Right atrium auricular region (tissue), 2 donors: ENCODE results near the gene LRRC4B. TPM values are rescaled to one million over a fixed set of nuclear protein-coding genes. Genes with fewer than 3 reads are reported as not detected.

ENCODE experiments used
- DNase-seq: peaks from one replicate; pipeline ENCODE4 v3.0.0-alpha.2; 2019; ENCODE audit warnings: low spot score
- H3K27ac ChIP-seq, 2 donors: fragments of 200-600 bp; sonication (generic); 1 replicate in 1 of 2; 2 replicates in 1 of 2; pipeline ENCODE4 v1.5.1; 2016 to 2019
- H3K27me3 ChIP-seq, 2 donors: fragments of 200-600 bp; sonication (generic); one replicate each; pipeline versions ENCODE4 v1.5.1 to v1.6.0; 2017 to 2019
- H3K36me3 ChIP-seq: fragments of 200-600 bp; sonication (generic); one replicate; pipeline ENCODE4 v1.5.1; 2016
- H3K4me1 ChIP-seq, 2 donors: fragments of 200-600 bp; sonication (generic); one replicate each; pipeline versions ENCODE4 v1.5.1 to v1.6.0; 2017 to 2019
- H3K4me3 ChIP-seq, 2 donors: fragments of 200-600 bp; sonication (generic); 1 replicate in 1 of 2; 2 replicates in 1 of 2; pipeline ENCODE4 v1.5.1; 2017 to 2019; ENCODE audit warnings: mild to moderate bottlenecking in 1 of 2, moderate library complexity in 1 of 2
- H3K9me3 ChIP-seq, 2 donors: fragments of 200-600 bp; sonication (generic); one replicate each; pipeline ENCODE4 v1.5.1; 2019
- total RNA-seq, 2 donors: library from RNA; depleted of rRNA; stranded (reverse); fragments of >200 nt; gene quantifications; one replicate each; pipeline ENCODE4 v1.1.0, GENCODE V29; 2016
- TF ChIP-seq, protein P1 (sequence below), 2 donors: fragments of 200-600 bp; sonication (generic); IDR thresholded peaks; one replicate each; pipeline ENCODE4 v1.5.1; 2019; ENCODE audit warnings: antibody characterized with exemption in 2 of 2

LRRC4B gene
- total RNA-seq, 2 donors from 2014 or later, result 1.6 to 2.0 TPM

DNA sequence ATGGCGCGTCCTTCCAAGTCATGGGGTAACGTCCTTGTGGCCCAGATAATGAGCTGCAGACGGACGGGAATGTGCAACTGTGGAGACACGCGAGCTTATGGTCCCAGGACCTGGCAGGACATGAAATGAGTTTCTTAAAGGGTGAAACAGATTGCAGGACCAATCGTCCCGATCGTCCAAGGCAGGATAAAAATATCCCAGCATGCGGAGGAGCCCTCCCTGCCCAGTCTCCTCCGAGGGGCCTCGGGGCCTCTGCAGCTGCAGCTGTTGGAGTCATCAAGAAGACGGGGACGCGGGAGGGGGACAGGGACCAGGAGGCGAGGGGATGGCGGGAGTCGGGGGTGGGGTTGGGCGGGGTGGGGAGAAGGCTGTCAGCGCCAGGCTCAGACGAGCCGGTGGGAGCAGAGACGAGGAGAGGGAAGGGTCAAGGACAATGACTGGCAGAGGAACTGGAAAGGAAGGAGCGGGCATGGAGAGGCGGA is 77.2 kb downstream of the LRRC4B start:
- no peaks in the 10 kb centered on the region for H3K9me3 ChIP-seq
- H3K27ac ChIP-seq, result peak overlapping the region in 1 of 2 donors; percentile 16
- peaks cover 0 to 18% of the 10 kb centered on the region in 2 donors for H3K4me1 ChIP-seq
- H3K27me3 ChIP-seq, result no peaks in the 10 kb centered on the region
- TF ChIP-seq, protein P1, sequence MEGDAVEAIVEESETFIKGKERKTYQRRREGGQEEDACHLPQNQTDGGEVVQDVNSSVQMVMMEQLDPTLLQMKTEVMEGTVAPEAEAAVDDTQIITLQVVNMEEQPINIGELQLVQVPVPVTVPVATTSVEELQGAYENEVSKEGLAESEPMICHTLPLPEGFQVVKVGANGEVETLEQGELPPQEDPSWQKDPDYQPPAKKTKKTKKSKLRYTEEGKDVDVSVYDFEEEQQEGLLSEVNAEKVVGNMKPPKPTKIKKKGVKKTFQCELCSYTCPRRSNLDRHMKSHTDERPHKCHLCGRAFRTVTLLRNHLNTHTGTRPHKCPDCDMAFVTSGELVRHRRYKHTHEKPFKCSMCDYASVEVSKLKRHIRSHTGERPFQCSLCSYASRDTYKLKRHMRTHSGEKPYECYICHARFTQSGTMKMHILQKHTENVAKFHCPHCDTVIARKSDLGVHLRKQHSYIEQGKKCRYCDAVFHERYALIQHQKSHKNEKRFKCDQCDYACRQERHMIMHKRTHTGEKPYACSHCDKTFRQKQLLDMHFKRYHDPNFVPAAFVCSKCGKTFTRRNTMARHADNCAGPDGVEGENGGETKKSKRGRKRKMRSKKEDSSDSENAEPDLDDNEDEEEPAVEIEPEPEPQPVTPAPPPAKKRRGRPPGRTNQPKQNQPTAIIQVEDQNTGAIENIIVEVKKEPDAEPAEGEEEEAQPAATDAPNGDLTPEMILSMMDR (IDR thresholded peaks at IDR 0.05), result no peak
- no peak for DNase-seq
- H3K36me3 ChIP-seq, result peaks cover 6% of the 10 kb centered on the region
- H3K4me3 ChIP-seq, result no peak overlapping the region

DNA sequence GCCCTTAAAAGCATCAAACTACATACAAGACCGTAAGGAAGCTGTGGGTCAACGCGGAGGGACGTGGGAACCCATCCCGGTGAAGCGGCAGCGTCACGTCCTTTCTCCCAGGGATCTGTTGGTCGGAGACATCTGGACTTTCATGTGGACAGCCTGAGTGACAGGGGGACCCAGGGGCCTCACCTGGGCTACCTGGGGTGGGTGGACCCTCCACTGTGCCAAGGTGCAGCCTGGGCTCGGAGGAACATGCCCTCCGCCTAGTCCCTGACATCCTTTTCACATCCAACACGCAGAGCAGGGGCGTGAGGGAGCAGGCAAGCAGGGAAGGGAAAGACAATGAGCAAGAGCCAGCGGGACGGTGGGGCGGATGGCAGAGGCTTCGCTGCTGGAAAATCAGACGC is 77.8 kb downstream of the LRRC4B start:
- no peaks in the 10 kb centered on the region for H3K9me3 ChIP-seq
- no peak for DNase-seq
- no peak overlapping the region for H3K27ac ChIP-seq
- peaks cover 6% of the 10 kb centered on the region for H3K36me3 ChIP-seq
- TF ChIP-seq, protein P1 (IDR thresholded peaks at IDR 0.05), result no peak
- H3K4me3 ChIP-seq, result no peak overlapping the region
- H3K27me3 ChIP-seq, result no peaks in the 10 kb centered on the region
- peaks cover 0 to 18% of the 10 kb centered on the region in 2 donors for H3K4me1 ChIP-seq

DNA sequence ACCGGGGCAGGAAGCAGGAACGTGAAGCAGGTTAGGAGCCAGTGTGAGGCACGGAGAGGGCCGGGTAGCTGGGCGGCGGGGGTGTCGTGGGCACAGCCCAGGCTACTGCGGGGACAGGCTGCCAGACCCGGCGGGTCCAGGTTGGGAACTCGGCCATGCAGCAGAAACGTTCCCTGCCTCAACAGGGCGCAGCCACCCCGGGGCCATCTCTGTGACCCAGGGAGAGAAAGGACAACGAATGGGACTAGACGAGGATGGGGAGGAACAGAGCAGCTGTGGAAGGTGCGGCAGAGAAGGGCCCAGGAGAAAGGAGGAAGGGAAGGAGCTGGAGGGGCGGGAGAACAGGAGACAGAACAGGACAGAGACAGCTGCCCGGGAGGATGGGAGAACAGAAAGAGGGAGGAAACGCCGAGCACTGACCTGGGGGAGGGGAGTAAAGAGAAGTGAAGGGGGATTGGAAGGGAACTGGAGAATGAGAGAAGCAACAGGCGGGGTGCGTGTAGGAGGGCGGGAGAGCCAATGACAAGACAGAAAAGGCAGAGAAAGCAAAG is 78.7 kb downstream of the LRRC4B start:
- DNase-seq, result no peak
- Histone ChIP-seq H3K27me3 (no peaks in the 10 kb centered on the region), H3K9me3 (no peaks in the 10 kb centered on the region), H3K36me3 (peaks cover 6% of the 10 kb centered on the region), H3K4me3 (no peak overlapping the region), H3K4me1 (peaks cover 0 to 18% of the 10 kb centered on the region in 2 donors), H3K27ac (no peak overlapping the region)
- TF ChIP-seq, protein P1 (IDR thresholded peaks at IDR 0.05), result no peak

DNA sequence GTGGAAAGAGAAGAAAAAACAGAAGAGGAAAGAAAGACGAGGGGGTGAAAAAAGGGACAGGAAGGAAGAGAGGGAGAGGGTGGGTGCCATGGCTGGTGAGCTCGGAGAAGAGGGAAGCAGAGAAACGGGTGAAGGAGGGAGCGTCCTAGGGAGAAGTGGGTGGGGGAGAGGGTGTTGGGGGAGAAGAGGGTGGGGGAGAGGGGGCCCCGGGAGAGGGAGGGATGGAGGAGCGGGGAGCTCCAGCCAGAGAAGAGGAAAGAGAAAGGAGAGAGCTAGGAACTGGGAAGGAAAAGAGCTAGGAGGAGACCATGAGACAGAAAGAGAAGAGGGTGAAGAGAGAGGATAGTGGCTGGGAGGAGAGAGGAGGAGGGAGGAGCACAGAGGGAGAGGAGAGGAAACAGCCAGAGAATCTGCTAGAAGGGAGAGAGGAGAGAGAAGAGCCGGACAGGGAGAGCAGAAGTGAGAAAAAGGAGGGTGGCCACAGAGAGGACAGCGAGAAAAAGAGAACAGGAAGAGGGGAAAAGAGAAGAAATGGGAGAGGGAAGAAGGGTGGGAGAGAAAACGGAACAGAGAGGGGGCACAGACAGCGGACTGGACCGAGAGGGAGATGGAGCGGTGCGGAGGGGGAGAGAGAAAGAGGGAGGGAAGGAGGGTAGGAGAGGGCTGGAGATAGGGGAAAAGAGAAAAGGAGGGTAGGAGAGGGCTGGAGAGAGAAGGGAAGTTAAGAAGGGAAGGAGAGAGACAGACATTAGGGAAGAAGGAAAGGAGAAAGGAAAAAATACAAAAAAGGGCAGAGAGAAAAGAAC is 79.6 kb downstream of the LRRC4B start:
- Histone ChIP-seq H3K36me3 (peaks cover 6% of the 10 kb centered on the region), H3K27me3 (no peaks in the 10 kb centered on the region), H3K4me1 (peaks cover 0 to 18% of the 10 kb centered on the region in 2 donors), H3K4me3 (no peak overlapping the region), H3K27ac (peak overlapping the region in 1 of 2 donors; percentile 27), H3K9me3 (no peaks in the 10 kb centered on the region)
- no peak for DNase-seq
- TF ChIP-seq, protein P1 (IDR thresholded peaks at IDR 0.05), result no peak

DNA sequence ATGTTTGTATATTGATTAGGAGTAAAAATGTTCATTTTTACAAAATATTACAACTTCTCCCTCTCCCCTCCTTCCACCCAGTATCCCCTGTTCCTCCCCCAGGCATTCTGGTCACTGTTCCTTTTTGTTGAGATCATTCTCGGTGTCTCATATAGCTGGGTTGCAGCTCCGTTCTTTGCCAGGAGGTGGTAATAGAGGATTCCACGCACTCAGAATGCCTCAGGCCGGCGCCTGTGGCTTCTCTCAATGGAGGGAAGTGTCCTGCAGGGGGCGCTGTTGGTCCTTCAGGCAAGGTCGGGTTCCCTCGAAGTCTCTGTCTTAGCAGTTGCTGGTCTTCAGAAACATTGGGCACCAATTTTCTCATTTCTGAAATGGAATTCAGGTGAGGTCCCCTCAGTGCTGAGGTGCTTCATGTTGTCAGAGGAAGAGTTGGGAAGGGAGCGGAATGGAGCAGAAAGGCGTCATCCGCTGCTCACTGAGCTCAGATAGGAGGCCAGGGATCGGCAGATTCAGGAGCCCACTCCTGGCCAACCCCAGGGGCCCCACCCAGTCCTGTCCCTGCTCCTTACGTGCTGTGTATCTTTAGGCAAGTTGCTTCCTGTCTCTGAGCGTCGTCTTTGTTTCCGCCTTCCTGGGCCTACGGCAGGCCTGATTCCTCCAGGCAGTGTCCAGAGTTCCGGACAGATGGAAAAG is 81.3 kb downstream of the LRRC4B start:
- no peaks in the 10 kb centered on the region for H3K27me3 ChIP-seq
- no peak overlapping the region for H3K27ac ChIP-seq

More for the DNA sequence above, 81.3 kb downstream of the LRRC4B start:
- H3K9me3 ChIP-seq, result no peaks in the 10 kb centered on the region
- no peak for DNase-seq
- peaks cover 10% of the 10 kb centered on the region for H3K36me3 ChIP-seq
- H3K4me1 ChIP-seq, result peaks cover 0 to 14% of the 10 kb centered on the region in 2 donors
- TF ChIP-seq, protein P1 (IDR thresholded peaks at IDR 0.05), result peak in 1 of 2 donors; percentile 52
- H3K4me3 ChIP-seq, result no peak overlapping the region
